ENCODE data around the gene MYOT. TPM values are rescaled to one million over a fixed set of nuclear protein-coding genes. Genes with fewer than 3 reads are reported as not detected.

MYOT gene
- total and polyA plus RNA-seq, 2 of the 4 experiments (the other 2 are of a cell fraction): not detected

- Histone ChIP-seq H3K4me1 (ENCODE audit: control insufficient read depth, insufficient read depth, low read length) (peaks cover 10% of the 10 kb centered on the region), H4K20me1 (ENCODE audit: insufficient read depth, low read length) (no peaks in the 10 kb centered on the region), H3K9me3 (ENCODE audit: control insufficient read depth, insufficient read depth, low read length) (no peaks in the 10 kb centered on the region), H3K56ac (ENCODE audit: extremely low read depth, insufficient read depth, low read length) (no peak overlapping the region), H2BK15ac (ENCODE audit: low read depth, low read length) (no peak overlapping the region), H2AFZ (replicated peaks; ENCODE audit: low read length, poor library complexity) (no peak overlapping the region), H3K23ac (ENCODE audit: low read depth, low read length) (peak overlapping the region; percentile 46; the same call in 1 of the 2 replicates), H3K4ac (ENCODE audit: low read depth, low read length) (0 out of 2 replicates have a peak overlapping the region, but pooled peaks have one; percentile 12), H2BK20ac (ENCODE audit: low read depth, low read length) (0 out of 2 replicates have a peak overlapping the region, but pooled peaks have one; percentile 63), H3K4me3 (ENCODE audit: insufficient read depth, low read depth, low read length) (no peak overlapping the region), H3K79me1 (ENCODE audit: low read depth in 1 of 2, low read length in 2 of 2) (no peaks in the 10 kb centered on the region), H3K18ac (ENCODE audit: low read depth, low read length) (no peak overlapping the region), H4K8ac (ENCODE audit: low read depth in 2 of 2, low read length in 2 of 2) (no peak overlapping the region), H3K27ac (ENCODE audit: insufficient read depth, low read length) (no peak overlapping the region), H3K4me2 (ENCODE audit: low read depth, low read length) (peak overlapping the region; percentile 67; the same call in 1 of the 2 replicates), H2BK120ac (ENCODE audit: low read depth, low read length) (0 out of 2 replicates have a peak overlapping the region, but pooled peaks have one; percentile 26), H2AK5ac (ENCODE audit: low read depth, low read length) (no peak overlapping the region), H3K36me3 (ENCODE audit: control insufficient read depth, insufficient read depth, low read length) (peaks cover 2% of the 10 kb centered on the region; the same call in 1 of the 2 replicates), H2AK9ac (replicated peaks; ENCODE audit: low read depth, low read length, poor library complexity) (no peak overlapping the region), H4K5ac (ENCODE audit: low read depth, low read length) (no peak overlapping the region), H3K9me1 (ENCODE audit: insufficient read depth, low read length) (peaks cover 4% of the 10 kb centered on the region; the same call in 1 of the 2 replicates), H4K91ac (ENCODE audit: insufficient read depth, low read depth, low read length) (no peak overlapping the region), H3K14ac (replicated peaks; ENCODE audit: low read depth, low read length) (peak overlapping the region; percentile 1; the same call in 1 of the 2 replicates), H3K9ac (ENCODE audit: low read depth, low read length) (no peak overlapping the region), H3K27me3 (ENCODE audit: control insufficient read depth, insufficient read depth, low read length) (no peaks in the 10 kb centered on the region), H2BK5ac (ENCODE audit: low read depth, low read length, poor library complexity, severe bottlenecking) (peak overlapping the region; percentile 33)
- intact Hi-C loops (cut with micrococcal nuclease) (no loop called here), in situ Hi-C loops (cut with MboI; ENCODE audit: low sequenced_read_pairs) (no loop called here), dilution Hi-C loops (cut with HindIII; ENCODE audit: low sequenced_read_pairs, unreplicated experiment) (no loop called here)
- WGBS, 2 experiments (ENCODE audit: extremely low coverage in 2 of 2, insufficient read length in 1 of 2): 30% methylated on average over 2 of the region's 4 CpGs; no CpG with 5 or more reads in 1 of the 2 experiments
- ChIA-PET CTCF (no interaction called here), POLR2A (ENCODE audit: unreplicated experiment) (no interaction called here)
- peak; percentile 48 for DNase-seq
- ATAC-seq (ENCODE audit: low read depth): peak; percentile 95
- peak; percentile 75; the same call in 1 of the 2 replicates for TF ChIP-seq BHLHE40 (IDR thresholded peaks at IDR 0.05; ENCODE audit: low read depth, low read length)
- no peak for TF ChIP-seq RFX5 (IDR thresholded peaks at IDR 0.05; ENCODE audit: low read depth, low read length)
- no peak for TF ChIP-seq MXI1 (IDR thresholded peaks at IDR 0.05; ENCODE audit: borderline replicate concordance, low read depth, low read length)
- no peak for TF ChIP-seq RAD21 (IDR thresholded peaks at IDR 0.05; ENCODE audit: low read length)
- no TSS peak for BruUV-seq (replicated peaks)
Measured at GRCh38 chr5:137923856-137924255, 56.2 kb downstream of the MYOT start.
